Mesodermal cell (in vitro differentiated cells): ENCODE measurements around the gene SLC35G6.

ENCODE experiments used
- H3K27ac ChIP-seq: 2 replicates; pipeline ENCODE4 v1.7.0; 2013; ENCODE audit warnings: mild to moderate bottlenecking, low read depth, low read length, moderate library complexity; ENCODE audit not compliant: severe bottlenecking
- H3K36me3 ChIP-seq: 2 replicates; pipeline ENCODE4 v1.7.1; 2013; ENCODE audit warnings: mild to moderate bottlenecking, low read length, moderate library complexity; ENCODE audit not compliant: control insufficient read depth, insufficient read depth
- H3K4me1 ChIP-seq: one replicate; pipeline ENCODE4 v1.7.1; 2013; ENCODE audit warnings: mild to moderate bottlenecking, low read length; ENCODE audit not compliant: insufficient read depth, control insufficient read depth, poor library complexity, severe bottlenecking
- H3K4me3 ChIP-seq: 2 replicates; pipeline ENCODE4 v1.7.0; 2013; ENCODE audit warnings: low read length, control low read depth, mild to moderate bottlenecking; ENCODE audit not compliant: insufficient read depth, poor library complexity, severe bottlenecking; ENCODE audit errors: extremely low read depth
- H3K9me3 ChIP-seq: 2 replicates; pipeline ENCODE4 v1.7.1; 2013; ENCODE audit warnings: mild to moderate bottlenecking, low read length, moderate library complexity; ENCODE audit not compliant: control insufficient read depth
- WGBS, 2 experiments: methylation state at CpG; one replicate each; pipeline ENCODE4 v1.1.5; 2013; ENCODE audit warnings: missing lambda C conversion rate in 2 of 2; ENCODE audit not compliant: insufficient coverage in 2 of 2; 5-methylcytosine and 5-hydroxymethylcytosine counted together

Gene SLC35G6

GRCh38 chr17:7440834-7441195 lies 40.4 kb upstream of the SLC35G6 start:
- Histone ChIP-seq H3K36me3 (no peaks in the 10 kb centered on the region), H3K4me3 (peak overlapping the region; percentile 75), H3K9me3 (no peaks in the 10 kb centered on the region), H3K27ac (peak overlapping the region; percentile 91), H3K4me1 (peaks cover 19% of the 10 kb centered on the region)
- 3 to 11% methylated on average over 7 to 10 of the region's 12 CpGs for WGBS, 2 experiments

- H3K27ac ChIP-seq = peak overlapping the region; percentile 91
- 60 to 66% methylated on average over 3 to 5 of the region's 7 CpGs for WGBS, 2 experiments
- no peaks in the 10 kb centered on the region for H3K36me3 ChIP-seq
- no peak overlapping the region for H3K4me3 ChIP-seq
- H3K9me3 ChIP-seq = no peaks in the 10 kb centered on the region
- peaks cover 19% of the 10 kb centered on the region for H3K4me1 ChIP-seq
Measured at GRCh38 chr17:7441266-7441665, 40.0 kb upstream of the SLC35G6 start.

- Histone ChIP-seq H3K27ac (no peak overlapping the region), H3K4me1 (peaks cover 19% of the 10 kb centered on the region), H3K4me3 (no peak overlapping the region), H3K36me3 (no peaks in the 10 kb centered on the region), H3K9me3 (no peaks in the 10 kb centered on the region)
- 100% methylated on average over 2 of the region's 2 CpGs for WGBS, 2 experiments
Measured at GRCh38 chr17:7442142-7442541, 39.1 kb upstream of the SLC35G6 start.

- Histone ChIP-seq H3K4me3 (no peak overlapping the region), H3K27ac (no peak overlapping the region), H3K4me1 (peaks cover 9% of the 10 kb centered on the region), H3K9me3 (no peaks in the 10 kb centered on the region), H3K36me3 (no peaks in the 10 kb centered on the region)
- 81 to 83% methylated on average over 5 to 7 of the region's 7 CpGs for WGBS, 2 experiments
Measured at GRCh38 chr17:7443499-7444485, 37.5 kb upstream of the SLC35G6 start.

GRCh38 chr17:7444682-7445618 lies 36.3 kb upstream of the SLC35G6 start, which contains the start of gene CHRNB1:
Gene CHRNB1, plus strand, starts transcription at chr17:7445061. Its CDS starts 67 bp downstream, at chr17:7445128.
- H3K4me3 ChIP-seq = peak within 1 kb of the TSS; percentile 44
- no peaks in the 10 kb centered on the region for H3K9me3 ChIP-seq
- H3K4me1 ChIP-seq = peaks cover 9% of the 10 kb centered on the region
- 2 to 5% methylated on average over 45 to 47 of the region's 51 CpGs for WGBS, 2 experiments
- no peaks in the 10 kb centered on the region for H3K36me3 ChIP-seq
- H3K27ac ChIP-seq = peak within 1 kb of the TSS; percentile 45

GRCh38 chr17:7445619-7445968 lies 35.7 kb upstream of the SLC35G6 start:
- peak overlapping the region; percentile 45 for H3K27ac ChIP-seq
- peaks cover 9% of the 10 kb centered on the region for H3K4me1 ChIP-seq
- WGBS, 2 experiments = 2 to 5% methylated on average over 7 to 13 of the region's 16 CpGs

GRCh38 chr17:7448461-7448860 lies 32.8 kb upstream of the SLC35G6 start:
- Histone ChIP-seq H3K4me1 (peaks cover 4% of the 10 kb centered on the region), H3K27ac (no peak overlapping the region), H3K4me3 (no peak overlapping the region), H3K36me3 (no peaks in the 10 kb centered on the region), H3K9me3 (no peaks in the 10 kb centered on the region)
- 89 to 100% methylated on average over 1 to 4 of the region's 7 CpGs for WGBS, 2 experiments

More at GRCh38 chr17:7445619-7445968, 35.7 kb upstream of the SLC35G6 start:
- Histone ChIP-seq H3K36me3 (no peaks in the 10 kb centered on the region), H3K4me3 (peak overlapping the region; percentile 44), H3K9me3 (no peaks in the 10 kb centered on the region)

- Histone ChIP-seq H3K4me3 (no peak overlapping the region), H3K27ac (no peak overlapping the region), H3K36me3 (peaks cover 30% of the 10 kb centered on the region), H3K4me1 (no peaks in the 10 kb centered on the region), H3K9me3 (no peaks in the 10 kb centered on the region)
- no CpG with 5 or more reads among the region's 3 CpGs for WGBS, 2 experiments
Measured at GRCh38 chr17:7459961-7460545, 21.2 kb upstream of the SLC35G6 start.

- no peak overlapping the region for H3K4me3 ChIP-seq
- 87 to 88% methylated on average over 5 to 7 of the region's 7 CpGs for WGBS, 2 experiments
- H3K27ac ChIP-seq = no peak overlapping the region
- H3K9me3 ChIP-seq = no peaks in the 10 kb centered on the region
- peaks cover 38% of the 10 kb centered on the region for H3K36me3 ChIP-seq
- no peaks in the 10 kb centered on the region for H3K4me1 ChIP-seq
Measured at GRCh38 chr17:7460850-7461660, 20.2 kb upstream of the SLC35G6 start.
